ENCODE measurements around the gene SLC7A10. TPM values are rescaled to one million over a fixed set of nuclear protein-coding genes. Genes with fewer than 3 reads are reported as not detected.

Gene SLC7A10
- polyA plus RNA-seq, 1 donor (not counting 4 experiments of a cell fraction or from before 2014, with no cell fraction given) = not detected

DNA sequence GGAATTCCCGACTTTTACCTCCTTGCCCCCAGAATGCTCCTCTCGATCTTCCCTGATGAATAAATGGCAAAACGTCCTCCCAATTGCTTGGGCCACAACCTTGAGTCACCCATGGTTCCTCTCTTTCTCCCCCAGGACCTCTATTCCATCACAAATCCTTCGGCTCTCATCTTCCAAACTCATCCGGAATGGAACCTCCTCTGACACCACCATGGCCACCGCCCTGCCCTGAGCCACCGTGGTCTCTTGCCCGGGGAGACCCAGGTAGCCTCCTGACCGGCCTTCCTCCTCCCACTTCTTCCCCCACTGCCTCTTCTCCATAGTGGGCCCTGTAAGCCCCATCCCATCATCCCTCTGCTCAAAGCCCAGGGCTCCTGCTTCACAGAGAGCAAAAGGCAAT, 4.9 kb downstream of the SLC7A10 start:
- peaks cover 27% of the 10 kb centered on the region for H3K27me3 ChIP-seq (ENCODE audit: control insufficient read depth, extremely low read depth, insufficient read depth, low read length)

DNA sequence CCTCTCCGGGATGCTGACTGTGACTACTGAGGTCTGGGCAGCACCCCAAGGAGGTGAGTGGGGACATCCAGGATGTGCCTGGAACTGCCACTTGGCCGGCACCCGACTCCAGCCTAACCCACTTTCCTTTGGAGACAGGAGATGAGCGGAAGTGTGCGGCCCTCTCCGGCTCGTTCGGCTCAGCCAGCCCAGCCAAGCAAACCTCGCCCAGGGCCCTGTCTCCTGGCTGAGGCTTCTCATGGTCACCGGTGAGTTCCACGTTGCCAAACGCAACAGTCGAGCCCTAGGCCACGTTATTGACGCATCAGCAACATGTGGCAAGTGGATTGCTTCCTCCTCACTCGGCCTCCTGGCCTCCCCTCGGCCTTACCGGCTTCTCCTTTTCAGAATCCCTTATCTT, 5.5 kb downstream of the SLC7A10 start:
- Histone ChIP-seq H3K9me3 (ENCODE audit: control insufficient read depth, low read depth, low read length) (no peaks in the 10 kb centered on the region), H2AFZ (ENCODE audit: control insufficient read depth, low read length) (no peak overlapping the region), H3K4me1 (ENCODE audit: control insufficient read depth, extremely low read depth, insufficient read depth, low read length) (no peaks in the 10 kb centered on the region), H3K79me2 (ENCODE audit: control insufficient read depth, insufficient read depth, low read length) (no peaks in the 10 kb centered on the region), H3K4me2 (ENCODE audit: control insufficient read depth, extremely low read depth, insufficient read depth, low read depth, low read length) (no peak overlapping the region), H3K27ac (ENCODE audit: control insufficient read depth, insufficient read depth, low read length) (no peak overlapping the region), H3K9ac (ENCODE audit: control insufficient read depth, extremely low read depth, insufficient read depth, low read length) (no peak overlapping the region), H3K27me3 (ENCODE audit: control insufficient read depth, extremely low read depth, insufficient read depth, low read length) (peaks cover 22% of the 10 kb centered on the region), H4K20me1 (ENCODE audit: control insufficient read depth, extremely low read depth, insufficient read depth, low read length) (no peaks in the 10 kb centered on the region), H3K4me3 (ENCODE audit: control insufficient read depth in 2 of 3, extremely low read depth in 1 of 3, insufficient read depth in 2 of 3, low read depth in 1 of 3, low read length in 3 of 3) (no peak overlapping the region), H3K9me1 (ENCODE audit: control insufficient read depth, extremely low read depth, insufficient read depth, low read length) (no peaks in the 10 kb centered on the region), H3K36me3 (ENCODE audit: control insufficient read depth in 2 of 2, extremely low read depth in 1 of 2, insufficient read depth in 2 of 2, low read length in 2 of 2) (no peaks in the 10 kb centered on the region)
- dilution Hi-C loops (cut with MboI; ENCODE audit: extremely low pct_ligation_motif_present, low sequenced_read_pairs) = no loop called here
- no peak for TF ChIP-seq EZH2 (IDR thresholded peaks at IDR 0.05; ENCODE audit: low read length)
- TF ChIP-seq, protein P1, sequence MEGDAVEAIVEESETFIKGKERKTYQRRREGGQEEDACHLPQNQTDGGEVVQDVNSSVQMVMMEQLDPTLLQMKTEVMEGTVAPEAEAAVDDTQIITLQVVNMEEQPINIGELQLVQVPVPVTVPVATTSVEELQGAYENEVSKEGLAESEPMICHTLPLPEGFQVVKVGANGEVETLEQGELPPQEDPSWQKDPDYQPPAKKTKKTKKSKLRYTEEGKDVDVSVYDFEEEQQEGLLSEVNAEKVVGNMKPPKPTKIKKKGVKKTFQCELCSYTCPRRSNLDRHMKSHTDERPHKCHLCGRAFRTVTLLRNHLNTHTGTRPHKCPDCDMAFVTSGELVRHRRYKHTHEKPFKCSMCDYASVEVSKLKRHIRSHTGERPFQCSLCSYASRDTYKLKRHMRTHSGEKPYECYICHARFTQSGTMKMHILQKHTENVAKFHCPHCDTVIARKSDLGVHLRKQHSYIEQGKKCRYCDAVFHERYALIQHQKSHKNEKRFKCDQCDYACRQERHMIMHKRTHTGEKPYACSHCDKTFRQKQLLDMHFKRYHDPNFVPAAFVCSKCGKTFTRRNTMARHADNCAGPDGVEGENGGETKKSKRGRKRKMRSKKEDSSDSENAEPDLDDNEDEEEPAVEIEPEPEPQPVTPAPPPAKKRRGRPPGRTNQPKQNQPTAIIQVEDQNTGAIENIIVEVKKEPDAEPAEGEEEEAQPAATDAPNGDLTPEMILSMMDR (optimal IDR thresholded peaks at IDR 0.05 in 1 of 3, IDR thresholded peaks at IDR 0.05 in 1 of 3, conservative IDR thresholded peaks at IDR 0.05 in 1 of 3; ENCODE audit: extremely low read depth in 1 of 3, insufficient read depth in 2 of 3, low read length in 3 of 3) = no peak
- FAIRE-seq (no peak), DNase-seq (ENCODE audit: low read depth, low spot score) (no peak)

More for the DNA sequence above, 4.9 kb downstream of the SLC7A10 start:
- FAIRE-seq = no peak
- H3K4me1 ChIP-seq (ENCODE audit: control insufficient read depth, extremely low read depth, insufficient read depth, low read length) = no peaks in the 10 kb centered on the region
- H3K36me3 ChIP-seq (ENCODE audit: control insufficient read depth in 2 of 2, extremely low read depth in 1 of 2, insufficient read depth in 2 of 2, low read length in 2 of 2) = no peaks in the 10 kb centered on the region
- dilution Hi-C loops (cut with MboI; ENCODE audit: extremely low pct_ligation_motif_present, low sequenced_read_pairs) = no loop called here
- H3K27ac ChIP-seq (ENCODE audit: control insufficient read depth, insufficient read depth, low read length) = no peak overlapping the region
- no peaks in the 10 kb centered on the region for H3K9me1 ChIP-seq (ENCODE audit: control insufficient read depth, extremely low read depth, insufficient read depth, low read length)
- no peaks in the 10 kb centered on the region for H3K79me2 ChIP-seq (ENCODE audit: control insufficient read depth, insufficient read depth, low read length)
- no peak overlapping the region for H3K9ac ChIP-seq (ENCODE audit: control insufficient read depth, extremely low read depth, insufficient read depth, low read length)
- no peak for TF ChIP-seq EZH2 (IDR thresholded peaks at IDR 0.05; ENCODE audit: low read length)
- TF ChIP-seq, protein P1 (optimal IDR thresholded peaks at IDR 0.05 in 1 of 3, IDR thresholded peaks at IDR 0.05 in 1 of 3, conservative IDR thresholded peaks at IDR 0.05 in 1 of 3; ENCODE audit: extremely low read depth in 1 of 3, insufficient read depth in 2 of 3, low read length in 3 of 3) = no peak
- no peak overlapping the region for H3K4me2 ChIP-seq (ENCODE audit: control insufficient read depth, extremely low read depth, insufficient read depth, low read depth, low read length)
- no peak overlapping the region for H2AFZ ChIP-seq (ENCODE audit: control insufficient read depth, low read length)
- no peaks in the 10 kb centered on the region for H3K9me3 ChIP-seq (ENCODE audit: control insufficient read depth, low read depth, low read length)
- no peak for DNase-seq (ENCODE audit: low read depth, low spot score)
- no peak overlapping the region for H3K4me3 ChIP-seq (ENCODE audit: control insufficient read depth in 2 of 3, extremely low read depth in 1 of 3, insufficient read depth in 2 of 3, low read depth in 1 of 3, low read length in 3 of 3)
- no peaks in the 10 kb centered on the region for H4K20me1 ChIP-seq (ENCODE audit: control insufficient read depth, extremely low read depth, insufficient read depth, low read length)

Measured in keratinocyte (primary cell).